GM19035 (cell line): ENCODE data around the gene PKNOX2.

Experiments used
- ATAC-seq: cut with Tn5 transposase; IDR thresholded peaks from one replicate; pipeline ENCODE4 v1.9.1; 2021; ENCODE audit not compliant: unreplicated experiment

Gene PKNOX2

GRCh38 chr11:125280646-125281045 lies 116.1 kb downstream of the PKNOX2 start:
- ATAC-seq, result no peak

- no peak for ATAC-seq
Measured at GRCh38 chr11:125281831-125282595, 117.5 kb downstream of the PKNOX2 start.

GRCh38 chr11:125282596-125282914 lies 118.0 kb downstream of the PKNOX2 start:
- no peak for ATAC-seq

- no peak for ATAC-seq
Measured at GRCh38 chr11:125284245-125284850, 119.8 kb downstream of the PKNOX2 start.

GRCh38 chr11:125285844-125286243 lies 121.3 kb downstream of the PKNOX2 start:
- no peak for ATAC-seq

- ATAC-seq, result no peak
Measured at GRCh38 chr11:125286486-125286885, 121.9 kb downstream of the PKNOX2 start.

GRCh38 chr11:125287491-125288210 lies 123.1 kb downstream of the PKNOX2 start:
- no peak for ATAC-seq

GRCh38 chr11:125289419-125290098 lies 125.0 kb downstream of the PKNOX2 start:
- no peak for ATAC-seq

GRCh38 chr11:125290263-125290662 lies 125.7 kb downstream of the PKNOX2 start:
- no peak for ATAC-seq

- ATAC-seq, result no peak
Measured at GRCh38 chr11:125292100-125292499, 127.5 kb downstream of the PKNOX2 start.

GRCh38 chr11:125293596-125293995 lies 129.0 kb downstream of the PKNOX2 start:
- no peak for ATAC-seq

GRCh38 chr11:125295931-125296330 lies 131.4 kb downstream of the PKNOX2 start:
- ATAC-seq, result no peak

GRCh38 chr11:125297346-125297915 lies 132.9 kb downstream of the PKNOX2 start:
- ATAC-seq, result no peak

- ATAC-seq, result no peak
Measured at GRCh38 chr11:125299061-125299615, 134.6 kb downstream of the PKNOX2 start.

GRCh38 chr11:125299821-125300220 lies 135.3 kb downstream of the PKNOX2 start:
- no peak for ATAC-seq

- no peak for ATAC-seq
Measured at GRCh38 chr11:125300791-125301218, 136.3 kb downstream of the PKNOX2 start.

GRCh38 chr11:125301346-125301745 lies 136.8 kb downstream of the PKNOX2 start:
- ATAC-seq, result no peak

GRCh38 chr11:125303186-125303585 lies 138.6 kb downstream of the PKNOX2 start:
- no peak for ATAC-seq

- ATAC-seq, result no peak
Measured at GRCh38 chr11:125303694-125304093, 139.1 kb downstream of the PKNOX2 start.

GRCh38 chr11:125304136-125304535 lies 139.6 kb downstream of the PKNOX2 start:
- ATAC-seq, result no peak

- ATAC-seq, result no peak
Measured at GRCh38 chr11:125304876-125305275, 140.3 kb downstream of the PKNOX2 start.
